ENCODE data around the gene HECW1. TPM values are rescaled to one million over a fixed set of nuclear protein-coding genes. Genes with fewer than 3 reads are reported as not detected.

HECW1 gene
- total RNA-seq, 3 donors from 2014 or later = 0.76 to 1.6 (median 1.2) TPM

DNA sequence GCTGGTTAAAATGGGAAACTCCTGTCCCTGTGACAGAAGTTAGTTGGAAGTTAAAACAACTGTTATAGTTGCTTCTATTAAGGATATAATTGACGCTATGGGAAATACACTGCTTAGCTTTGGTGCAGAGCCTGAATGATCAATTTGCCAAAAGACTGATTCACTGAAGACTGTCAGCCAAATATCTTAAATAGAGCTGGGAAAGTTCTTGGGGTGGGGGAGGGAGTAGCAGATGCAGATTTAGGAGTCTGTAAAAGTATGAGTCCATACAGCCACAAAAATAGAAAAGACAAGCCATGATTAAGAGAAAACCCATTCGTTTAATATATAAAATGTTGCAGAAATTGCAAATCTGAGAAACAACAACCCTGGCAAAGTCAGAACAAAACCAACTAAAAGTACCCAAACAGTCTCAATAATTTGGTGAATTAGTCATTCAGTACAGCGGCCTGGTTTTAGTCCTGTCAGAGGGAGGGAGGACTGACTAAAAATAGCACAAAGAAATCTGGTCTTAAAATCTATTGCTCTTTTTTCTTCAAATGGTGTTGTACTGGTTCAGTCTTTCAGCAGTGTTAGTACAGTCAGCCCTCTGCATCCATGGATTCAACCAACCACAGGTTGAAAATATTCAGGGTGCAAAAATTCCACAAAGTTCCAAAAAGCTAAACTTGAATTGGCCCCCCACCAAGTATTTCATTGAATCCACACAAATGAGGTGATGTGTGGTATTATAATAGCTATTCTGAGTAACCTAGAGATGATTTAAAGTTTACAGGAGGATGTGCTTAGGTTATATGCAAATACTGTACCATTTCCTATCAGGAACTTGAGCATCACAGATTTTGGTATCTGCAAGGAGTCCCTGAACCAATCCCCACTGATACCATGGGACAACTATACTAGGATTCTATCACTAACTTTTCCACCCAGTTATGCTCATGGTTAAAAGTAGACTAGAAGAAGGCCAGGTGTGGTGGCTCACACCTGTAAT, 500.4 kb downstream of the HECW1 start:
- DNase-seq (no peak), ATAC-seq (no peak)
- intact Hi-C loops (cut with DNase I, micrococcal nuclease) = no loop called here
- Histone ChIP-seq H3K4me1 (ENCODE audit: low read depth) (peaks cover 4% of the 10 kb centered on the region), H3K4me3 (no peak overlapping the region), H3K9me3 (no peaks in the 10 kb centered on the region), H3K36me3 (ENCODE audit: low read depth) (peaks cover 4% of the 10 kb centered on the region)
- no peak for TF ChIP-seq CTCF (IDR thresholded peaks at IDR 0.05)

Small RNAs within 50 kb of the gene (microRNA-seq; reads per million reads assigned to microRNA genes)
- not detected for gene MIR3943

Other genes starting within 250 kb of the HECW1 start
- gene C7orf25, start 200.6 kb upstream of the HECW1 start, total RNA-seq = 1 to 10 TPM; 3.4 to 5.4 (median 4.3) TPM
- 10 to 100 TPM; 39.1 to 73.1 (median 61.0) TPM for gene PSMA2, start 180.5 kb upstream of the HECW1 start, total RNA-seq
- 10 to 100 TPM; 32.2 to 44.4 (median 44.1) TPM for gene MRPL32, start 180.3 kb upstream of the HECW1 start, total RNA-seq